Stimulated activated naive CD8-positive, alpha-beta T cell treated with anti-CD3 and anti-CD28 coated beads, Interleukin-15, amount 100 ng/mL, for 72 hours (primary cell): ENCODE data around the gene DISC1.

Experiments
- ATAC-seq: fragments of 150-1000 bp; cut with Tn5 transposase; 2 replicates; pipeline ENCODE4 v1.10.0; 2021; ENCODE audit warnings: mild to moderate bottlenecking, moderate library complexity
- DNase-seq, 2 donors: peaks; one replicate each; pipeline ENCODE4 v3.0.0; 2021 to 2022
- H3K27ac Mint-ChIP-seq, 2 donors: one replicate each; pipeline ENCODE4 v1.8.0; 2022; ENCODE audit warnings: mild to moderate bottlenecking in 2 of 2, mixed read lengths in 2 of 2, moderate library complexity in 2 of 2
- H3K27me3 Mint-ChIP-seq: one replicate; pipeline ENCODE4 v1.8.0; 2022; ENCODE audit warnings: mixed read lengths
- H3K4me1 Mint-ChIP-seq: one replicate; pipeline ENCODE4 v1.8.0; 2022; ENCODE audit warnings: mild to moderate bottlenecking, mixed read lengths
- H3K4me3 Mint-ChIP-seq, 2 donors: one replicate each; pipeline ENCODE4 v1.8.0; 2022; ENCODE audit warnings: mild to moderate bottlenecking in 2 of 2, mixed read lengths in 2 of 2, moderate library complexity in 1 of 2
- H3K9me3 Mint-ChIP-seq, 2 donors: one replicate each; pipeline ENCODE4 v1.8.0; 2022; ENCODE audit warnings: mixed read lengths in 2 of 2

DISC1 gene

DNA sequence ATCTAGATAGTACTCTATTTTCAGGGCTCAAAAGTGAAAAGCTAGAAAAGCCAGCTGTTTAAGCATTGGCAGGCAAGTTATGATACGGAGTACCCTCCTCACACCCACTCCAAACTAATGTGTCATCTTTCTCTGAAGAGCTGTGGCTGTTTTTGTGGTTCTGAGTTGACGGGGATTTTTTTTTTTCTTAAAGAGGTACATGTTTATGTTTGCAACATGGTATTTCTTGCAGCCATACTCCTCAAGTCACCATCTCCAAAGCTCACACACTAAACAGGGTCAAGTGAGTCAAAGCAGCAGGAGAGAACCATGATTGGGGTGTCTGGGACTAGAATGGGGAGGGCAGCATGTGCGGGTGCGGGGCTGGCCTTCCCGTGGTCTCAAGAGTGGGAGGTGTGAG, 347.2 kb downstream of the DISC1 start:
- H3K27ac Mint-ChIP-seq = no peak overlapping the region
- H3K27me3 Mint-ChIP-seq = no peaks in the 10 kb centered on the region
- DNase-seq = peak; percentile 22 to 23
- peak; percentile 98 for ATAC-seq
- H3K4me3 Mint-ChIP-seq = peak overlapping the region; percentile 46 to 64
- H3K4me1 Mint-ChIP-seq = peaks cover 40% of the 10 kb centered on the region
- H3K9me3 Mint-ChIP-seq = peaks cover 4 to 12% of the 10 kb centered on the region in 2 donors

DNA sequence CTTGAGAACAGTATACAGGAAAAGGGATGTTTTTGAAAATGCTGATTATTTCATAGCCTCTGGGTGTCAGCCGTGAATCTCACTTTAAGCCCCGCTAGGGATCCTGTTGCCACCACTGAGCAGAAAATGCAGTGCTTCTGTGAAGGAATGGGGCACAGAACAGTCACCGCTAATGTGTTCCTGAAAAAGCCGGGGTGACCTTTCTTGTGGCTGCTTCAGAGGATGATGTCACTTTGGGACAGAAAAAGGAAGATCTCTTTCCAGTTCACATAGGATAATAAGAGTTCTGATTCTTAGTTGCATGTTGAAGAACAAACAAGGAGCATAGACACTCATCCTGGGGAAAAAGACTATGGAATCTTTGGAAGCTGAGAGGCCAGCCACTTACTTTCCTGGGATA, 349.6 kb downstream of the DISC1 start:
- H3K27ac Mint-ChIP-seq = no peak overlapping the region
- no peak for DNase-seq
- H3K4me3 Mint-ChIP-seq = no peak overlapping the region
- peaks cover 4 to 12% of the 10 kb centered on the region in 2 donors for H3K9me3 Mint-ChIP-seq
- H3K4me1 Mint-ChIP-seq = peaks cover 29% of the 10 kb centered on the region
- no peaks in the 10 kb centered on the region for H3K27me3 Mint-ChIP-seq
- ATAC-seq = no peak

DNA sequence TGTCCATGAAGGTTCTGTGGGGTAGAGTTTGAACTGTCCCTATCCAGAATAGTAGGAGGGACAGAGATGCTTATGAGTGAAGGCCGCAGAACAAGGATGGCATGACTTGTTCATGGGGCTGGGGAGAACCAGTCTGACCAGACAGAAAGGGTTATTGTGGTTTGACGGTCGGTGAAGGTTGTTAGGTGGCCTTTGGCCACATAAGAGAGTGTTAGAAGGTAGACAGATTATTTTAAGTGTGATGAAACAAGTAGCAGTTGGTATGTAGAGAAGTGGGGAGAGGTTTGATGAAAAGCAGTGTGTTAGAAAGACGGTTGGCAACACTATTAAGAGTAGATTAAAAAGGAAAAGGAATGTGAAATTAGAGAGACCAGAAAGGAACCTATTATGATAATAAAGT, 355.1 kb downstream of the DISC1 start:
- H3K27ac Mint-ChIP-seq = peak overlapping the region in 1 of 2 donors; percentile 21
- ATAC-seq = no peak
- no peak overlapping the region for H3K4me3 Mint-ChIP-seq
- peaks cover 0 to 12% of the 10 kb centered on the region in 2 donors for H3K9me3 Mint-ChIP-seq
- peaks cover 10% of the 10 kb centered on the region for H3K4me1 Mint-ChIP-seq
- DNase-seq = no peak
- no peaks in the 10 kb centered on the region for H3K27me3 Mint-ChIP-seq

DNA sequence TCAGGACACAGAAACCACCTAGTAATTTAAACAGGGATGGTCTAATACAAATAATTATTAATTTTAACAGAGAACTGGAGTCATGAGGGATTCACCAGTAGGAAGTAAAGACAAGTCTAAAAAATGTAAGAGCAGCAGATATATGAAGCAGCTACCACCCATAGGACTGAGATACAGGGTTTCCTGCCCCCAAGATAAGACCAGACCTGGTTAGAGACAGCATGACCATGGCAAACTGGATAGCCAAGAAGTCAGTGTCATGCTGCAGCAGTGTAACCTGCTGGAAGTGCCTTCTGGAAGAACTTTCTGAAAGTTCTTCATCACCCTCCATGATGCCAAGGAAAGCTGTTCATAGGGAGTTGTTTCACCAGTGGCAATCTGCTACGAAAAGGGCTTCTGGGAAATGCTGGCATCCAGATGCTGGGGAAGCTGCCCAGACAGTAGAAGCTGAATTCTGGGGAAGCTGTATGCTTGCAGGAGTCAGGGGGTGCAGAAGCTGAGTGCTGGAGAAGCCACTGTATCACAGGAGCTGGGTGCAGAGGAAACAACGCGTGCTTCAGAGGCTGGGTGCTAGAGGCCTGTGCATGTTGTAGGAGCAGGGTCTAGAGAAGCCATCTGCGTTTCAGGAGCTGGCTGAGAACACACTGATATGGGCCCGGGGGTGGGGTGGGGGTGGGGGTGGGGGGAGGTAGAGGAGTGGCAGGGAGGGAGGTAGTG, 356.4 kb downstream of the DISC1 start:
- Mint-ChIP-seq H3K4me3 (no peak overlapping the region), H3K27me3 (no peaks in the 10 kb centered on the region), H3K27ac (no peak overlapping the region), H3K4me1 (peaks cover 10% of the 10 kb centered on the region), H3K9me3 (peaks cover 0 to 2% of the 10 kb centered on the region in 2 donors)
- DNase-seq (no peak), ATAC-seq (peak; percentile 20)

DNA sequence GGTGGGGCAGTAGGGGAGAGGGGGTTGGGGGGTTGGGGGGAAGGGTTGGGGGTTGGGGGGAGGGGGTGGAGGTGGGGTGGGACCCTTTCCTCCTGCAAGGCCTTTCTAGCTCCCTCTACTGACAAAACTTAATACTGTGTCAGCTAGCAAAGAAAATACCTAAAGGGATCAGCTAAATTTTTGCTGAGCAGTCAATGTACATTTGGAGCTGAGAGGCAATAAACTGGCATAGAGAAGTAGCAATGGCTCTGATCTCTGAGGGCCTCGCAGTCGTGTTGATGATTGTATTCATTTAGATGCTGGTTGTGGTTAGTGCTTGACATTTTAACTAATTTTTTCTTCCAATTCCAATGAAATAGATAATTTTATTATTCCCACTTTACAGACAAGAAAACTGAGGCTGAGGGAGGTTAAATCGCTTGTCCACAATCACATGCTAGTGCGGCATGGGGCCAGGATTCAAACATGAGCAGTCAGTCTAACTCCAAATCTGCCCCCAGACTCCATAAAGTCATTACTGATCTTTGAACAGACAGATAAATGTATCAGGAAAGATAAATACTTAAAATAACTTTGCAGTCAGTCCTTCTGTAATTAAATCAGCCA, 357.1 kb downstream of the DISC1 start:
- DNase-seq = no peak
- no peak for ATAC-seq

DNA sequence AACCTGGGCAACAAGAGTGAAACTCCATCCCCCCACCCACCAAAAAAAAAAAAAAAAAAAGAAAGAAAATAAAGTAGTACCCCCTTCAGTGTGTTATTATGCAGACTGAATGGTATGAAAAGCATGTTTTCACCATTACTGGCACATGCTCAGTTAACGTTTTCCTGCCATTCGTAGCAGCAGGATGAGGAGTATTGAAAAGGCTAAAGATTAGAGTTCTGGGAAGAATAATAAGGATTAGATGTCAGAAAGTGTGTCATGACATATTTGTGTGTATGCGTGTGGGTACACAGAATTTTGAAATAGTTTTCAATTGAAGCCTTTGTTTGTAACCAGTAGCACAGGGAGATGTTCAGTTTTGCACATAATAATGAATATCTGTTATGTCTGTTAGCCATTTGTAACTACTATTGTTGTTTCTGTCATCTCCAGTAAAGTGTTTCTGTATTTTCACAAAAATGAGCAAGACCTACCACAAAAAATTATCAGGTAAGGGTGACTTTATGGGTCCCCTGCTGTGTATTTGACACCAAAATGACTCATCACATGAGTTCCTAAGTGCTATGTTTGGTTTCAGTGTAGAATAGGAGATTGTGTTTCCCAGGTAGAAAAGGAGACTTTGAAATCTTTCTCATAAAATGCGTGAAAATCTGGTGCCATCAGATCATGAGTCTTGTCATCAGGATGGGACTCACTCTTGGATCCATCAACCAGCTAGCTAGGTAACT, 358.9 kb downstream of the DISC1 start:
- Mint-ChIP-seq H3K4me1 (peaks cover 10% of the 10 kb centered on the region), H3K27me3 (no peaks in the 10 kb centered on the region), H3K27ac (no peak overlapping the region), H3K9me3 (no peaks in the 10 kb centered on the region), H3K4me3 (no peak overlapping the region)
- no peak for DNase-seq
- peak; percentile 55 for ATAC-seq

More for the DNA sequence above, 357.1 kb downstream of the DISC1 start:
- Mint-ChIP-seq H3K27ac (no peak overlapping the region), H3K27me3 (no peaks in the 10 kb centered on the region), H3K4me1 (peaks cover 10% of the 10 kb centered on the region), H3K9me3 (no peaks in the 10 kb centered on the region), H3K4me3 (no peak overlapping the region)

DNA sequence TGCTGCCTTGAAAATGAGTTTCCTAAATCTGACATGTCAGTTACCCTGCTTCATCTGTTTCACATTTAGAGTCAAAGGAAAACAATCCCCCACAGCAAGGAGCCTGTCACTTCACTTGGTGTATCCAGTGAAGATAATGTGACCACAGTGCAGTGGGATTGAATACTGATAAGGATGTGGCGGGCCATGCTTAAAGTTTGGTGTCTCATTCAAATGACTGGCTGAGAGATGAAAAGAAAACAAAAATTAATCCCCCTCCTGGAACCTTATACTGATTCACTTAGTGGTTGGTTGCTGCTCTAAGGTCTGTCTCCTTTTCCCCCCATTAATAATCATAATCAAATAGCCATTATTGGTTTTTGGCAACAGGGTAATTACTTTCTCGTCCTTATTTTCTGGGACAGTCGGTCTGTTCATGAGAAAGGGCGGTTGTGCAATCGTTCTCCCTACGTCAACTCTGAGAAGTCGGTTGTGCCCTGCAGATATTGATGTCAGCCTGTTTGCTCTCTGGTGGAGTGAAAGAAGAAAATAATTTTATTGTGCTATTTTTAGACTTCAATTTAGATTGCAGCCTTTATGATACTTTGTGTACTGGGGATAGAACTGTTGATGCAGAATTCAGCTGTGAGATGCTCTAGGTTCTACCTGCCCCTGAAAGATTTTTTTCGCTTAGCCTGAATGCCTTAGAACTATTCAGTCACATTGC, 360.2 kb downstream of the DISC1 start:
- Mint-ChIP-seq H3K4me1 (peaks cover 10% of the 10 kb centered on the region), H3K4me3 (no peak overlapping the region), H3K27ac (no peak overlapping the region), H3K9me3 (no peaks in the 10 kb centered on the region), H3K27me3 (no peaks in the 10 kb centered on the region)
- no peak for DNase-seq
- ATAC-seq = no peak

DNA sequence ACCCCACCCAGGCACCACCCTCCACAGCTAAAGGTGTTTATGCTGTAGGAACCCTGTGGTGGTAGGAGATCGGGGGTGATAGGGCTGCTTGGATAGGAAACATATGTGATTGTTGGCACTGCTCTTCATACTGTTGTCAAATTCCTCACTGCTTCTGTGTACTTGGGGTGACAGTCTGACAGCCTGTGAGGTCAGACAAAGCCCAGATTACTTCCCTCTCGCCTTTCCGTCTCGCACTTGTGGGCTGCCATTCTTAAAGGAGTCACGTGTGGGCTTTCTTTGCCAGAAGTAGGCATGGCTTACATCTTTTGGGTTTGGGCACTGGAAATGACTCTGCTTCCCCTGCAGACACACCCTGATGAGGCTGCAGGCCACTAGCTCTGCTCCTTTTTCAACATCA, 363.8 kb downstream of the DISC1 start:
- no peak overlapping the region for H3K27ac Mint-ChIP-seq
- H3K27me3 Mint-ChIP-seq = no peaks in the 10 kb centered on the region
- H3K4me1 Mint-ChIP-seq = no peaks in the 10 kb centered on the region
- no peaks in the 10 kb centered on the region for H3K9me3 Mint-ChIP-seq
- no peak for ATAC-seq
- DNase-seq = no peak
- no peak overlapping the region for H3K4me3 Mint-ChIP-seq

DNA sequence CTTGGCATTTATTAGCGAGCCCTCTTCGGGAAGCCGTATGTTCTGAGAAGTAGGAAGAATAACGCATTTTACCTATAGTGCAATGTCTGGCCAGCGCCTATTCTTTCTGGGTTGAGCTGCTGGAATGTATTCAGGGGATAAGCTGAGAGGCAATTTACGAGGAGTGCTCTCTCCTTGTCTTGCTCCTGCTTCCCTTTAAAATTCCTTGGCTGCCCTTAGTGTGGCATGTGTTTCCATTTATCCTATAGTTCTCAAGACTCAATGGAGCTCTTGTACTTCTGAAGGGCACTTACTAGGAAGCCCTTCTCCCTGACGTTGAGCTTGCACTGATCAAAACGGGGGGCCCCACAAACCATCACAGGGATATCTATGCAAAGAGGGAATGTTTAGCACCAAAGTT, 364.6 kb downstream of the DISC1 start:
- H3K27ac Mint-ChIP-seq = no peak overlapping the region
- no peaks in the 10 kb centered on the region for H3K4me1 Mint-ChIP-seq
- no peaks in the 10 kb centered on the region for H3K27me3 Mint-ChIP-seq
- ATAC-seq = no peak
- no peak overlapping the region for H3K4me3 Mint-ChIP-seq
- H3K9me3 Mint-ChIP-seq = no peaks in the 10 kb centered on the region
- DNase-seq = no peak

DNA sequence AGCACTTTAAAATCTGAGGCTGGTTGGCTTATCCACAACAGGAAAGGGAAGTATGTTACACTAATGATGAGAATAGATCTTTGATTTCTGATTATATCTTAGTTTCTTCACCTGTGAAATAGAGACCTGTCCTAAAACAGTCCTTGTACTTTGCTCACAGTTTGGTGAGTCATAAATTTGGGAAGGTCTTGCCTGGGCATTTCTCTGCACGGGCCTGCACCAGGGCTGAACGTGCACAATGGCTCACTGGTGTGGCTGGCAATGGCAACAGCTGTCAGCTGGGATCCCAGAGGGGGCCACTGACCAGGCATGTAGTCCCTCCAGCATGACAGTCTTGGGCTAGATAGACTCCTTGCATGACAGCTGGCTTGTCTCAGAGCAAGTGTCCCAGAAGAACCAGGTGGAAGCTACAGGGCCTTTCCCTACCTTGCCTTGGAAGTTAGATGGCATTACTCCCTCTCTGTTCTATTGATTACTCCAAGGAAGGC, 367.4 kb downstream of the DISC1 start:
- Mint-ChIP-seq H3K27me3 (no peaks in the 10 kb centered on the region), H3K4me3 (no peak overlapping the region), H3K9me3 (no peaks in the 10 kb centered on the region), H3K27ac (no peak overlapping the region), H3K4me1 (no peaks in the 10 kb centered on the region)
- DNase-seq (no peak), ATAC-seq (no peak)

DNA sequence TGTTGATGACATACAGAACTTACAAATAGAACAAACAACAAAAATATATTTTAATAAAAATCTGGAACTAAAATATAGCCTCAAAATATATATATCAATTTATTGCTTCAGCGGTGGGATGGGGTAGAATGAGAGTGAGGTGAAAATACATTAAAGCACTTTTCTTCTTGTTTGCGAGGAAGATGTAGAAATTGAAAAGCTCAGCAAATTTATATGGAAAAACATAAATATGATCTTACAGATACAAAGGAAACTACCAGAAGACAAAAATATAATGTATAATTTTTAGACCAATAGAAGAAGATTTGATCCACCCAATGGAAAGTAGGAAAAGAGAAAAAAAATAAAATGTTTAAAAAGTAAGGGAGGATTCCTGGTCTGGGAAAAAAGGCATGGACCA, 372.2 kb downstream of the DISC1 start:
- H3K27ac Mint-ChIP-seq = no peak overlapping the region
- H3K9me3 Mint-ChIP-seq = peaks cover 5 to 9% of the 10 kb centered on the region in 2 donors
- H3K4me1 Mint-ChIP-seq = no peaks in the 10 kb centered on the region
- no peak overlapping the region for H3K4me3 Mint-ChIP-seq
- no peaks in the 10 kb centered on the region for H3K27me3 Mint-ChIP-seq
- no peak for ATAC-seq
- no peak for DNase-seq

DNA sequence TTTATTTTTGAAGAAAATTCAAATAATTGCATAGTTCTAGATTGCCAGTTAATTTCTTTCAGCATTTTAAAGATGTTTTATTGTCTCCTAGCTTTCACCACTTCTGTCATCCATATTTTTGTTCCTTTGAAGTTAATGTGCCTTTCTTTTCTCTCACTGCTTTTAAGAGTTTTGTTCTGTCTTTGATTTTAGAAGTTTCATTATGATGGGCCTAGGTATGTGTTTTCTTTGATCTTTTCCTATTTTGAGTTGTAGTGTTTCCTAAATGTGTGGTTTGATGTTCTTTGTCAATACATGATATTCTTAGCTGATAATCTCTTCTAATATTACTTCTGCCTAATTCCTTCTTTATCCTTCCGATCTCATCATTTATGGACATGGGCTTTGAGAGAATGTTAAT, 378.7 kb downstream of the DISC1 start:
- Mint-ChIP-seq H3K27me3 (no peaks in the 10 kb centered on the region), H3K27ac (no peak overlapping the region), H3K4me3 (no peak overlapping the region)

DNA sequence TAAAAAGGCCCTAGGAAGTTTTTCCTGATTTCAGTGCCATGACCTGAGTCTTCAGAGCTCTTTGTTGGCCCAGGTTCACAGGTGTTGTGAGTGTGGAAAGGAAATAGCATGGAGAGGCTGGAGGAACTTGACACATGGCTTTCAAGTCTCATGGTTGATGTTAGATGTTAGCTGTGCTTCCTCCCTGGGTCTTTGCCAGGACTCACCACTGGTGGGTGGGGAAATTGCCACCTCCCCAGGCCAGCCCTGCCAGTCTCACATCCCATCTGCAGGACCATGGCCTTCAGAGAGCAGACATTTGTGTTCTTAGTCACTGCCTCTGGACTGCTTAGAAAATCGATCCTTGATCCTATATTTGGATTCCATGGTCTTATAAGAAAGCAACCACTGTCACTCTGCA, 383.2 kb downstream of the DISC1 start:
- Mint-ChIP-seq H3K27ac (no peak overlapping the region), H3K9me3 (no peaks in the 10 kb centered on the region), H3K27me3 (no peaks in the 10 kb centered on the region), H3K4me1 (peaks cover 11% of the 10 kb centered on the region), H3K4me3 (no peak overlapping the region)
- ATAC-seq (no peak), DNase-seq (no peak)

More for the DNA sequence above, 378.7 kb downstream of the DISC1 start:
- H3K9me3 Mint-ChIP-seq = no peaks in the 10 kb centered on the region
- no peak for ATAC-seq
- peaks cover 11% of the 10 kb centered on the region for H3K4me1 Mint-ChIP-seq
- DNase-seq = no peak

DNA sequence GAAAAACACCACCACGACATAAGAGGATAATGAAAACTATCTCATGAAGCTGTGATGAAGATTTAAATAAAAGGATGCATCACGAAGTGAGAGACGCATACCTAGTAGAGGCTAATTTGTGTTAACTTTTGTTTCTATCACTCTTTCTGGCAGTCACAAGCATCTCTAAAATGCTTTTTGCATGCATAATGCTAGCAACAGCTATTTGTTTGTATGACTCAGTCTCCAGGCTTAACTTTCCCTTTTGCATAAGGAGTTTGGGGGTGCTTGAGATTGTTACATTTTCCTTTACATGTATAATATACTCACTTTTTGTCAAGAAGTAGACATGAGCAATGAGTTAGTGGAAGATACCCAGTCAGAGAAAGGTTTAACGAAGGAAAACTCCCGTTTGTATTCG, 385.4 kb downstream of the DISC1 start:
- no peak for ATAC-seq
- Mint-ChIP-seq H3K4me3 (no peak overlapping the region), H3K27me3 (no peaks in the 10 kb centered on the region), H3K9me3 (no peaks in the 10 kb centered on the region), H3K27ac (no peak overlapping the region), H3K4me1 (peaks cover 4% of the 10 kb centered on the region)
- no peak for DNase-seq

DNA sequence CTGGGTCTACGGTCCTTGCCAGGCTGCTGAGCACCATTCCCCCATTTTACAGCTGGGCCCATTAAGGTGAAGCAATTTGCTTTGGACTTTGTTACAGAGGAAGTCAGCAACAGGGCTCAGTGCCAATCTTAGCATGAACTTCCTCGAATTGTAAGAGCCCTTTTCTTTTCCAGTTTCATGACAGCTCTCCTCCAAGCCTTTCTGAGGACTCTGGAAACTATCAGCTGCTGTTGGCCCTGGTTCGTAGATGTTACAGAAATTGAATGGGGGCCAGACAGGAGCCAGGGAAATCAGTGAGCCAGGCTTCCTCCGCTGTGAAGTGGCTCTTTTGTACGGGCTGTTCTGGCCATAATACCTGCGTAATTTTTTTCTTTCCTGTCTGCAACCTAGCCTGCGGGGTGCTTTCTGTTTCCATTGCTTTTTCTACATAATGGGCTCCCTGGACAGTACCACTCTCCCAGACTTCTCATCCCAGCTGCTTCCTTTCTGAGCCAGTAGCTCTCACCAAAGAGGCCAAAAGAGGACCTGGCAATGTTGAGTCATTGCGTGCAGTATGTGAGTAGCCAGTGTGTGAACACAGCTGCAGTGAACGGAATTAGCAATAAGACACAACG, 386.3 kb downstream of the DISC1 start:
- Mint-ChIP-seq H3K27me3 (no peaks in the 10 kb centered on the region), H3K9me3 (no peaks in the 10 kb centered on the region), H3K27ac (peak overlapping the region in 1 of 2 donors; percentile 15), H3K4me1 (peaks cover 4% of the 10 kb centered on the region), H3K4me3 (no peak overlapping the region)
- ATAC-seq = no peak
- DNase-seq = no peak
